Measurements from ENCODE around the gene INHBB.

GRCh38 chr2:120298173-120298835 lies 47.6 kb upstream of the INHBB start:
- TF ChIP-seq, protein P1, sequence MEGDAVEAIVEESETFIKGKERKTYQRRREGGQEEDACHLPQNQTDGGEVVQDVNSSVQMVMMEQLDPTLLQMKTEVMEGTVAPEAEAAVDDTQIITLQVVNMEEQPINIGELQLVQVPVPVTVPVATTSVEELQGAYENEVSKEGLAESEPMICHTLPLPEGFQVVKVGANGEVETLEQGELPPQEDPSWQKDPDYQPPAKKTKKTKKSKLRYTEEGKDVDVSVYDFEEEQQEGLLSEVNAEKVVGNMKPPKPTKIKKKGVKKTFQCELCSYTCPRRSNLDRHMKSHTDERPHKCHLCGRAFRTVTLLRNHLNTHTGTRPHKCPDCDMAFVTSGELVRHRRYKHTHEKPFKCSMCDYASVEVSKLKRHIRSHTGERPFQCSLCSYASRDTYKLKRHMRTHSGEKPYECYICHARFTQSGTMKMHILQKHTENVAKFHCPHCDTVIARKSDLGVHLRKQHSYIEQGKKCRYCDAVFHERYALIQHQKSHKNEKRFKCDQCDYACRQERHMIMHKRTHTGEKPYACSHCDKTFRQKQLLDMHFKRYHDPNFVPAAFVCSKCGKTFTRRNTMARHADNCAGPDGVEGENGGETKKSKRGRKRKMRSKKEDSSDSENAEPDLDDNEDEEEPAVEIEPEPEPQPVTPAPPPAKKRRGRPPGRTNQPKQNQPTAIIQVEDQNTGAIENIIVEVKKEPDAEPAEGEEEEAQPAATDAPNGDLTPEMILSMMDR (IDR thresholded peaks at IDR 0.05): no peak
- TF ChIP-seq POLR2A (IDR thresholded peaks at IDR 0.05): no peak

All from heart left ventricle (tissue), 13 donors.